ENCODE data around the gene TBC1D23.
"Not testable (repeated sequence)": the region's sequence is repeated elsewhere in the genome, so short reads cannot be mapped to it uniquely, and the experiment has no call there.

The TBC1D23 gene

GRCh38 chr3:100265016-100265415, 4.2 kb downstream of the TBC1D23 start:
- no peak overlapping the region for H3K4me3 Mint-ChIP-seq

DNA sequence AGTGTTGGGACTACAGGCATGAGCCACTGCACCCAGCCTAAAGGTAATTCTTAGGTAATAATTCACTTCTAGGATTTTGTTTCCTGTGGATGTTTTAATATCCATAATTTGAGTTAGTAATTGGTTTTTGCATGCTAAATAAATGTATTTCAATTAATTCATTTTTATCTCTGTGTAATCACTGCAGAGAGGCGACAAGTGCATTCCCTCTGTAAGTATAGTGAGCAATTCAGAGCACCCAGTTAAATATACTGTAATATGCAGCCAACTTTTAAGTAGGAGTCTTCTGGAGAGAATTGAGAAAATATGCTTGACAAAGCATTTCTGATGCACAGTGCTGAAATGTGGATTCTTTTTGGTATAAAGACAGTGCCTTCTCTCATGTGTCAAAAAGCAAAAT, 5.7 kb downstream of the TBC1D23 start:
- Mint-ChIP-seq H3K36me3 (peaks cover 0 to 3% of the 10 kb centered on the region in 2 donors), H3K27me3 (no peaks in the 10 kb centered on the region), H3K4me1 (peaks cover 30 to 47% of the 10 kb centered on the region in 2 donors), H3K9me3 (no peaks in the 10 kb centered on the region), H3K4me3 (no peak overlapping the region), H3K27ac (no peak overlapping the region)
- DNase-seq, result no peak
- ATAC-seq (replicated peaks), result no peak

More at GRCh38 chr3:100265016-100265415, 4.2 kb downstream of the TBC1D23 start:
- Mint-ChIP-seq H3K27ac (no peak overlapping the region), H3K27me3 (no peaks in the 10 kb centered on the region), H3K9me3 (no peaks in the 10 kb centered on the region), H3K36me3 (peaks cover 0 to 3% of the 10 kb centered on the region in 2 donors), H3K4me1 (peaks cover 26 to 49% of the 10 kb centered on the region in 2 donors)
- DNase-seq (no peak), ATAC-seq (replicated peaks) (no peak)

GRCh38 chr3:100268156-100268555, 7.4 kb downstream of the TBC1D23 start:
- Mint-ChIP-seq H3K4me1 (peaks cover 24 to 46% of the 10 kb centered on the region in 2 donors), H3K9me3 (no peaks in the 10 kb centered on the region), H3K4me3 (no peak overlapping the region), H3K27ac (no peak overlapping the region), H3K27me3 (no peaks in the 10 kb centered on the region), H3K36me3 (peaks cover 0 to 2% of the 10 kb centered on the region in 2 donors)
- ATAC-seq (replicated peaks) (no peak), DNase-seq (no peak)

GRCh38 chr3:100269001-100269400, 8.2 kb downstream of the TBC1D23 start:
- ATAC-seq (replicated peaks) (no peak), DNase-seq (no peak)
- no peak overlapping the region for H3K27ac Mint-ChIP-seq
- no peak overlapping the region for H3K4me3 Mint-ChIP-seq
- peaks cover 22 to 43% of the 10 kb centered on the region in 2 donors for H3K4me1 Mint-ChIP-seq
- H3K9me3 Mint-ChIP-seq, result no peaks in the 10 kb centered on the region
- no peaks in the 10 kb centered on the region for H3K36me3 Mint-ChIP-seq
- H3K27me3 Mint-ChIP-seq, result no peaks in the 10 kb centered on the region

DNA sequence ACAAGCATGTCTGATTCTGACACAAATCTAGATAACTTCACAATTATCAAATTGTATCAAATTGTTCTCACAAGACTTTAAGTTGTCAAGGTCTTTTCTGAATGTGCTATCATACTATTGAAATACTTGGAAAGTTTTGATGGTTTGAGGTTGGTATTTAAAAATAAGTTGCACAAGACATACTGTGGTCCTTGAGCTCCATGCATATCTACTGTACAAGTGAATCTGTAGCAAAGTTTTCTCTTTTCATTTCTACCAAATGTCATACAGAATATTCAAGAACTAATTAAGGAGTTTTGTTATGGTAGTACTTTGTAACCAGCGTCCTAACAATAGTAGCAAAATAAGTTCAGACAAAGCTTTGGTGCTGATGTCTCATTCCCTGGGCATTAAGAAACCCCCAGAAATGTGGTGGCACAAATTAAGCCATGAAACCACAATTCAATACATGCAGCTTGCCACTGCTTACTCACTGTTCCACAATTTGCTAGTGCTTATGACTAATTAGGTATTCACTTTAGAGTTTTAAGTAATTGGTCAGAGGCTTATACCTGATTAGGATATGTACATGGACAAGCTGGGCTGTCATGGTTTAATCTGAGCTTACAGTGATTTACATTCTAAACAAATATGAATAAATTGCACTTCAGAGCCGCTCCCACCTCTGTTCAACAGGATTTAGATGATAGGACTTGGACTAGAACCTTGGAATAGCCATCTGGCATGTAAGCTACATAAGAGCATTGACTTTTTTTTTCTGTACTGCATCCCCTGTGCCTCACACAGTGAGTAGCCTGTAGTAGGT, 8.8 kb downstream of the TBC1D23 start:
- no peak for DNase-seq
- ATAC-seq (replicated peaks), result peak; percentile 56 to 57
- H3K9me3 Mint-ChIP-seq, result no peaks in the 10 kb centered on the region
- H3K36me3 Mint-ChIP-seq, result no peaks in the 10 kb centered on the region
- no peaks in the 10 kb centered on the region for H3K27me3 Mint-ChIP-seq
- no peak overlapping the region for H3K4me3 Mint-ChIP-seq
- H3K27ac Mint-ChIP-seq, result no peak overlapping the region
- peaks cover 24 to 43% of the 10 kb centered on the region in 2 donors for H3K4me1 Mint-ChIP-seq

DNA sequence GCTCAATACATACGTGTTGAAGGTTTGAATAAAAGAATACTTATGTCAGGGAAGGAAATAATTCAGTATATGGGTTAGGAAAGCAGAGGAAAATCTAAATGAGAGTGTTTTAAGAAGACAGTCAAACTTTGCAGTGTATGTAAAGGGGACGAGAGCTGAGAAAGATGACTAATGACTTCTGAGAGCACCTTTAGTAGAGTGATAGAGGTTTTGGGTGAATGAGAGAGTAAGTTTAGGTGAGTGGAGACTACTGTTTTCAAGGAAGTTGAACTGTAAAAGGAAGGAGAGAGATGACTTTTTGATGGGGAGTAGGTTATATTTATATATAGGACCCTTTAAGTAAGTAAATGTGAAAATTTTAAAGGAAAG, 9.4 kb downstream of the TBC1D23 start:
- H3K36me3 Mint-ChIP-seq, result no peaks in the 10 kb centered on the region
- H3K9me3 Mint-ChIP-seq, result no peaks in the 10 kb centered on the region
- H3K4me3 Mint-ChIP-seq, result no peak overlapping the region
- no peaks in the 10 kb centered on the region for H3K27me3 Mint-ChIP-seq
- DNase-seq (no peak), ATAC-seq (replicated peaks) (no peak)
- H3K4me1 Mint-ChIP-seq, result peaks cover 24 to 42% of the 10 kb centered on the region in 2 donors
- no peak overlapping the region for H3K27ac Mint-ChIP-seq

DNA sequence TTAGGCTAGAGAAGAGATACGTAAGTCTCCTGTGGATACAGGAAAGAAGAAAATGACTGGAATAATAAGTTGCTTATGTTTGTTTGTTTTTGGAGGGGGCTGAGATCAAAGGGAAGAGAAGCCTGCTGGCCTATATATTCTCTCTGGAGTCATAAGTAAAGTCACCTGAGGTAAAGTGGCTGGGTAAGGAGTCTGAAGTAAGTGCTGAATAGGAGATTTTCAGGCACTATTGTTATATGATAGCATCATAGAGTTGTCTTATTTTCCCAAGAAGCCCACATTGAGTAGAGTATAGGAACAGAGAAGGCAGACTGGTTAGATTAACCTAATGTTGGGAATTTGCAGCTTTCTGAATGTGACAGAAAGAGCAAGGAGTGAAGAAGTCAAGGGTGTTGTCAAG, 10.7 kb downstream of the TBC1D23 start:
- no peak overlapping the region for H3K4me3 Mint-ChIP-seq
- H3K27me3 Mint-ChIP-seq, result no peaks in the 10 kb centered on the region
- no peaks in the 10 kb centered on the region for H3K9me3 Mint-ChIP-seq
- ATAC-seq (replicated peaks), result no peak
- DNase-seq, result no peak
- H3K27ac Mint-ChIP-seq, result no peak overlapping the region
- H3K4me1 Mint-ChIP-seq, result peaks cover 24 to 42% of the 10 kb centered on the region in 2 donors
- no peaks in the 10 kb centered on the region for H3K36me3 Mint-ChIP-seq

- peak overlapping the region; percentile 43 for H3K27ac Mint-ChIP-seq
- ATAC-seq (replicated peaks); H3K4me3 Mint-ChIP-seq; DNase-seq; H3K36me3 Mint-ChIP-seq; H3K9me3 Mint-ChIP-seq; H3K27me3 Mint-ChIP-seq: not testable (repeated sequence)
- peaks cover 24 to 42% of the 10 kb centered on the region in 2 donors for H3K4me1 Mint-ChIP-seq
Observed at GRCh38 chr3:100272797-100273611, 12.2 kb downstream of the TBC1D23 start.

DNA sequence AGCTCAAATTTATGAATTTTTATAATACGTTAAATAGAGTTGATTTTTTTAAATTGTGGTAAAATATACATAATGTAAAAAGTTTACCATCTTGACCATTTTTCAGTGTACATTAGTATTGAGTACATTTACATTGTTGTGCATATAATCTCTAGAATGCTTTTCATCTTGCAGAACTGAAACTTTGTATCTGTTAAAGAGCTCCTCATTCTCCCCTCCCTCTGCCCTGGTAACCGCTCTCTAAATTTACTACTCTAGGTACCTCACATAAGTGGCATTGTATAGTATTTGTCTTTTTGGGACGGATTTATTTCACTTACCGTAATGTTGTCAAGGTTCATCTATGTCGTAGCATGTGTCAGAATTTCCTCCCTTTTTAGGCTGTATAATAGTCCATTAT, 13.6 kb downstream of the TBC1D23 start:
- DNase-seq (no peak), ATAC-seq (replicated peaks) (peak; percentile 57 to 58)
- no peaks in the 10 kb centered on the region for H3K36me3 Mint-ChIP-seq
- peaks cover 24 to 42% of the 10 kb centered on the region in 2 donors for H3K4me1 Mint-ChIP-seq
- no peaks in the 10 kb centered on the region for H3K9me3 Mint-ChIP-seq
- no peak overlapping the region for H3K27ac Mint-ChIP-seq
- H3K27me3 Mint-ChIP-seq, result no peaks in the 10 kb centered on the region
- no peak overlapping the region for H3K4me3 Mint-ChIP-seq

DNA sequence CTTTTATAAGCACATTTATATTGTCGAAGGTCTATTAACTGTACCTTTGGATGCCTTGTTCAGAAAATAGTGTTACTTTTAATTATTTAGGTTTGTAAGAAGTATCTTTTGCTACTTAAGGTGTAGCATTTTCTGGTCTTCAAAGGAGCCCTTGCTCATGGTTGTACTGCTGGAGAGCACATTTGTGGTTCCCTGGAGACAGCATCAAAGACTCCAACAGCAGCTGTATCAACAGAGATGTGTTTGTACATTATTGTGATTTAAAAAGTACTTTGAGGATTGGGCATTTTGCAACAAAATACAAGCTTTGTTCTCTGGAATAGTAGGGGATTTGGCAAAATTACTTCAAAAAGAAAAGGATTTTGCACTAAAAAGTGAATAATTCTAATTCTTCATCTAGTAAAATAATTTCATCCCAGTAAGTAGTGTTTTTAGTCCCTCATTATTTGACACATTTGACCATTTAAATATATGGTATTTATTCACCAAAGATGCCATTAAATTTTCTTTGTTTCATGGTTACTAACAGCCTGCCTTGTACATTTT, 16.5 kb downstream of the TBC1D23 start:
- DNase-seq (no peak), ATAC-seq (replicated peaks) (no peak)
- H3K36me3 Mint-ChIP-seq, result no peaks in the 10 kb centered on the region
- H3K4me3 Mint-ChIP-seq, result no peak overlapping the region
- H3K27me3 Mint-ChIP-seq, result no peaks in the 10 kb centered on the region
- H3K4me1 Mint-ChIP-seq, result peaks cover 11 to 21% of the 10 kb centered on the region in 2 donors
- H3K27ac Mint-ChIP-seq, result no peak overlapping the region
- no peaks in the 10 kb centered on the region for H3K9me3 Mint-ChIP-seq

- H3K4me3 Mint-ChIP-seq, result no peak overlapping the region
- peaks cover 0 to 2% of the 10 kb centered on the region in 2 donors for H3K36me3 Mint-ChIP-seq
- DNase-seq, result no peak
- no peak for ATAC-seq (replicated peaks)
- no peaks in the 10 kb centered on the region for H3K27me3 Mint-ChIP-seq
- H3K27ac Mint-ChIP-seq, result peak overlapping the region; percentile 44
- H3K9me3 Mint-ChIP-seq, result no peaks in the 10 kb centered on the region
- H3K4me1 Mint-ChIP-seq, result peaks cover 5 to 10% of the 10 kb centered on the region in 2 donors
Observed at GRCh38 chr3:100278910-100279309, 18.1 kb downstream of the TBC1D23 start.

- DNase-seq (no peak), ATAC-seq (replicated peaks) (no peak)
- Mint-ChIP-seq H3K27me3 (no peaks in the 10 kb centered on the region), H3K27ac (no peak overlapping the region), H3K36me3 (peaks cover 5 to 16% of the 10 kb centered on the region in 2 donors), H3K4me3 (no peak overlapping the region), H3K4me1 (peaks cover 5 to 6% of the 10 kb centered on the region in 2 donors), H3K9me3 (no peaks in the 10 kb centered on the region)
Observed at GRCh38 chr3:100288288-100288894, 27.6 kb downstream of the TBC1D23 start.

- peaks cover 5 to 6% of the 10 kb centered on the region in 2 donors for H3K4me1 Mint-ChIP-seq
- no peaks in the 10 kb centered on the region for H3K27me3 Mint-ChIP-seq
- H3K36me3 Mint-ChIP-seq, result peaks cover 4 to 13% of the 10 kb centered on the region in 2 donors
- H3K27ac Mint-ChIP-seq, result peak overlapping the region; percentile 56
- DNase-seq (no peak), ATAC-seq (replicated peaks) (peak; percentile 36 to 42)
- no peaks in the 10 kb centered on the region for H3K9me3 Mint-ChIP-seq
- H3K4me3 Mint-ChIP-seq, result no peak overlapping the region
Observed at GRCh38 chr3:100289339-100289738, 28.5 kb downstream of the TBC1D23 start.

GRCh38 chr3:100295089-100295488, 34.3 kb downstream of the TBC1D23 start:
- no peak overlapping the region for H3K4me3 Mint-ChIP-seq
- DNase-seq, result no peak
- ATAC-seq (replicated peaks), result no peak
- H3K9me3 Mint-ChIP-seq, result no peaks in the 10 kb centered on the region
- H3K27me3 Mint-ChIP-seq, result no peaks in the 10 kb centered on the region
- H3K27ac Mint-ChIP-seq, result no peak overlapping the region
- peaks cover 12 to 19% of the 10 kb centered on the region in 2 donors for H3K36me3 Mint-ChIP-seq
- H3K4me1 Mint-ChIP-seq, result no peaks in the 10 kb centered on the region

Measured in stimulated activated naive B cell treated with anti-CD40 and anti-IgM and Interleukin-4, amounts not matched to agents 10 μg/mL and 1 μg/mL and 100 μg/mL, for 72 hours (primary cell).